Psoas muscle (tissue), 8 donors: ENCODE measurements around the gene TSC22D3. TPM values are rescaled to one million over a fixed set of nuclear protein-coding genes. Genes with fewer than 3 reads are reported as not detected.

Source experiments
- ATAC-seq, 4 donors: fragments of 200-7000 bp; cut with Tn5 transposase; one replicate each; pipeline ENCODE4 v1.9.1; 2020; ENCODE audit warnings: moderate library complexity in 3 of 4, mild to moderate bottlenecking in 2 of 4
- DNase-seq, 2 donors: peaks; one replicate each; pipeline ENCODE4 v3.0.0-alpha.2; 2020
- H3K27ac ChIP-seq: fragments of 200-600 bp; one replicate; pipeline ENCODE4 v1.8.0; 2022
- H3K27me3 ChIP-seq, 3 donors: fragments of 200-600 bp in 1 of 3; one replicate each; pipeline versions ENCODE4 v1.6.1 to v1.8.0; 2013 to 2022; ENCODE audit warnings: low read length in 2 of 3, mild to moderate bottlenecking in 2 of 3, moderate library complexity in 1 of 3; ENCODE audit not compliant: insufficient read depth in 3 of 3
- H3K36me3 ChIP-seq, 2 donors: fragments of 200-600 bp in 1 of 2; one replicate each; pipeline versions ENCODE4 v1.6.1 to v1.8.0; 2013 to 2022; ENCODE audit warnings: low read depth in 1 of 2, mild to moderate bottlenecking in 1 of 2, moderate library complexity in 1 of 2; ENCODE audit not compliant: insufficient read depth in 1 of 2
- H3K4me1 ChIP-seq: fragments of 200-600 bp; one replicate; pipeline ENCODE4 v1.8.0; 2022
- H3K4me3 ChIP-seq: fragments of 200-600 bp; one replicate; pipeline ENCODE4 v1.8.0; 2022; ENCODE audit warnings: mild to moderate bottlenecking
- H3K9me3 ChIP-seq: fragments of 200-600 bp; one replicate; pipeline ENCODE4 v1.8.0; 2022
- CTCF ChIP-seq: fragments of 200-600 bp; IDR thresholded peaks from one replicate; pipeline ENCODE4 v1.8.0; 2022; ENCODE audit warnings: antibody characterized with exemption
- WGBS, 3 donors: extraction: QIAGEN DNeasy Blood & Tissue Kit; methylation state at CpG; one replicate each; pipeline versions ENCODE4 v1.1.6 to v1.1.7; 2013; 5-methylcytosine and 5-hydroxymethylcytosine counted together
- intact Hi-C, 2 donors: fragments of 100-400 bp; cut with DNase I; formaldehyde crosslinking; loops; one replicate each; pipeline versions ENCODE4 v1.11.0 to v1.14.2; 2022
- polyA plus RNA-seq, 3 donors: library from polyadenylated mRNA; stranded (reverse); fragments of 200-250 nt; gene quantifications; one replicate each; pipeline ENCODE4 v1.2.3, GENCODE V29; 2013
- total RNA-seq, 4 donors: library from RNA; stranded (reverse); fragmentation: NEBNext Ultra II Directional in 2 of 4; extraction: Animal tissue kit (Norgen Biotek cat#: 25700) in 2 of 4; gene quantifications; one replicate each; pipeline versions ENCODE4 v1.2.1 to v1.2.4, GENCODE V29; 2021 to 2023
- donor health status: healthy with polysubstance abuse.
- donor health status: DM: no; HTN: no; CAD: no; lungs with moderate emphysema.
- donor health status: Bipolar disorder and iron deficiency.
- donor health status: healthy.
- donor health status: DM: yes; HTN: yes; CAD: no.
- donor health status: DM: no; HTN: no; CAD: no.
- donor health status: DM: no; HTN: no; CAD: no.
- donor health status: DM: yes; HTN: yes; CAD: no.

Gene TSC22D3
- total and polyA plus RNA-seq, 7 donors = 23.7 to 1,236 (median 310) TPM

DNA sequence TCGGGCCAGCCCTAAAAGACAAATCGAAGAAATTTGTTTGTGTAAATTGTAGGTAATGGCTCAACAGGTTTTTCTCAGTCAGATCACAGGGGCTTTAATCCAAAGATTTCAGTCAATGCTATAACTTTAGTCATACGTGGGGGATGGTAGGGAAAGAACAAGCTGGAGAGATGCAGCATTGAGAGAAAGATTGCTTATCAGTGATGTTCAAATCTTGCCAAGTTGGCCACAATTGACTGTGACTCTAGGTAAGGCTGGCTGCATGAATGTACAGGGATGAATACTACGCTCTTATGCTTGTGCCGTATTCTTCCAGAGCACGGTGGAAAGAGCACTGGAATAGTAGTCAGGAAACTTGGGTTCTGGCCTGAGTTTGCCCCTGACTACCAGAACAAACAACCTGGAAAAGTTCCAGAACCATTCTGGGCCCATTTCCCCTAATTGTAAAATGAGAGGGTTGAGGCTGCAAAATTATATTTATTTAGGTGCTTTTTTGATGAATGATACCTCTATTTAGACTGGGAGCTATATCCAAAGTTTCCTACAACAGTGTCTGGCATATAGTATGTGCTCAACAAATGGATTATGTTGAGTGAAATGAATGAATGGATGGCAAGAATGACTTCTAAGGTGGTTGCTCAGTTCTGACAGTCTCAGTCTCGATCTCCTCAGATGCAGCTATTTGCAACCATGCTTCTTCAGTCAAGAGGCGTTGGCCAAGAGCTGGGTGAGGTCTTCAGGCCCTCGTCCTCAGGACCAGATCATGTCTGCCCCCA is 44.4 kb downstream of the TSC22D3 start:
- DNase-seq (no peak), ATAC-seq (no peak)
- intact Hi-C loops = loop anchor here (5.0 kb wide), 2 partner anchors 36 to 41 kb away; no protein-coding TSS in a partner anchor
- Histone ChIP-seq H3K27ac (peak overlapping the region; percentile 81), H3K36me3 (no peaks in the 10 kb centered on the region), H3K4me1 (peaks cover 63% of the 10 kb centered on the region), H3K9me3 (no peaks in the 10 kb centered on the region), H3K4me3 (no peak overlapping the region), H3K27me3 (peaks cover 0 to 3% (median 0%) of the 10 kb centered on the region in 3 donors)
- TF ChIP-seq CTCF = no peak
- 54 to 63% (median 60%) methylated on average over 9 of the region's 9 CpGs for WGBS, 3 donors

GRCh38 chrX:107730298-107730655 is 45.3 kb downstream of the TSC22D3 start:
- H3K36me3 ChIP-seq = no peaks in the 10 kb centered on the region
- peaks cover 0 to 3% (median 0%) of the 10 kb centered on the region in 3 donors for H3K27me3 ChIP-seq
- H3K27ac ChIP-seq = peak overlapping the region; percentile 81
- no peak for ATAC-seq
- H3K9me3 ChIP-seq = no peaks in the 10 kb centered on the region
- intact Hi-C loops = loop anchor here (5.0 kb wide), 2 partner anchors 37 to 42 kb away; no protein-coding TSS in a partner anchor
- H3K4me3 ChIP-seq = no peak overlapping the region
- WGBS, 3 donors = 13 to 30% (median 29%) methylated on average over 1 of the region's 1 CpG
- H3K4me1 ChIP-seq = peaks cover 71% of the 10 kb centered on the region
- DNase-seq = peak in 1 of 2 donors; percentile 10
- no peak for TF ChIP-seq CTCF

DNA sequence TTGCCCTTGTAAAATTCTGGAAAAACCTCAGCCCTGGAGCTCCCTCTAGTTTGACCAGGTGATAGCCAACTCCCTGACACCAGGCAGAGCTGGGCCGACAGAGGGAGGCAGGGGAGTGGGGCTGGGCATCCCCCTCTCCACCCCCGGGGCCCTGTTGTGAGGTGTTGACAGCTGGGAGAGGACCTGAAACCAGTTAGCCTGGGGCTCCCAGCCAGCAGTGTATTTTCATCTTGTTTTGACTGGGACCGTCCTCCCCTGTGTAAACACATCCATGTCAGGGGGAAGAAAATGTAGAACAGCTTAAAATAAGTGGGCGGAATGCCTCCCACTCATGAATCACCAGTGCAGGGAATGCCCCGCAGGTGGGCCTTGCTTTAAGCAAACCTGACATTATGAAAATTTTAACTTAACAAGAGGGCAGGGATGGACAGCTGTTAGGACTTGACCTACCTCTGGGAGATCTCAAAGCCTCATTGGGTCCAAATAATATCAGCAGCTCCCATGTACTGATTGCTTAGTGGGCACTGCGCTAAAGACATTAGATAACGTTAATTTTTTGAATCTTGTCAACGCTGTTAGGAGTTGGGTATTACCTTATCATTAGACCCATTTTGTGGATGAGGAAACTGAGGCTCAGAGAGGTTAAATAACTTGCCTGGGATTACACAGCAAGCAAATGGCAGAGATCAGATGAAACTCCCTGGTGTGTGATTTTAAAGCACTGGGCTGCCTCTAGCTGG is 45.9 kb downstream of the TSC22D3 start:
- DNase-seq (peak; percentile 65 to 83), ATAC-seq (peak; percentile 49 to 72 (median 68))
- Histone ChIP-seq H3K4me1 (peaks cover 75% of the 10 kb centered on the region), H3K4me3 (no peak overlapping the region), H3K27ac (peak overlapping the region; percentile 81), H3K27me3 (peaks cover 0 to 3% (median 0%) of the 10 kb centered on the region in 3 donors), H3K36me3 (no peaks in the 10 kb centered on the region), H3K9me3 (no peaks in the 10 kb centered on the region)
- intact Hi-C loops = loop anchor here (5.0 kb wide), 2 partner anchors 38 to 43 kb away; no protein-coding TSS in a partner anchor
- no peak for TF ChIP-seq CTCF
- WGBS, 3 donors = 31 to 49% (median 46%) methylated on average over 7 to 8 of the region's 8 CpGs

DNA sequence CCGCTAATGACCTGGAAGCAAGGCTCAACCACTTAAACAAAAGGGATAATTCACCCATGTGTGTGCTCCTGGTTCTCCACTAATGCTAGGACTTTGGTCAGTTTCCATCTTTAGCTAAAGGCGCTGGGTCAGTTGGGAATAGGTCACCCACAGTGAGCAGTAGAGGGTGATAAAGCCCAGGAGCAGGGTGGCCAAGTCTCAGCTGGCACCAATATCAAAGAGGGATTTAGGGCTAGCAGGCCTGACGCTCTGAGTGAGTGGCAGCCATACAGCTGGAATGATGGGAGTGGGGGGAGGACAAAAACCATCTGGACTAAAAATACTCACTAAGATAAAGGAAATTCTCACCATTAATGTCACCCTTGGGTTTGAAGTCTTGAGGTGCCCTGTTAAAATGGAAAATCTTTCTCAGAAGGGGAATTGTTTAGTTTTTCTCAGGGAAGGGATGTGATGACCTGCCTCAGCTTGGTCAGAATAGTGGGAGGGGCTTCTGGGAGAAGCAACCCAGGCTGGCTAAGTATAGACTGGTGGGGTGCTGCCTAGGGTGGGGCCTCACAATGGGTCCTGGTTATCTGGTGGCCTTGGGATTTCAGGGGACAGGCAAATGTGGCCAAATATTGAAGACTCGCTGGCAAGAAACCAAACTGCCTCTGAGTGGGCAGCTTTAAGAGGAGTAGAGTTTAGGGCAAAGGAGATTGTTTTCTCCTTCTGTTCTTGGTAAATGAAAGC is 47.1 kb downstream of the TSC22D3 start:
- Histone ChIP-seq H3K9me3 (no peaks in the 10 kb centered on the region), H3K27ac (peak overlapping the region; percentile 81), H3K36me3 (no peaks in the 10 kb centered on the region), H3K27me3 (peaks cover 0 to 9% (median 0%) of the 10 kb centered on the region in 3 donors), H3K4me1 (peaks cover 79% of the 10 kb centered on the region), H3K4me3 (no peak overlapping the region)
- TF ChIP-seq CTCF = no peak
- WGBS, 3 donors = 37 to 59% (median 40%) methylated on average over 4 of the region's 4 CpGs
- ATAC-seq (peak; percentile 72 to 77 (median 74)), DNase-seq (peak in 1 of 2 donors; percentile 66)
- intact Hi-C loops = no loop called here
